CD4-positive, alpha-beta memory T cell (primary cell): ENCODE results near the gene ZNF483. TPM values are rescaled to one million over a fixed set of nuclear protein-coding genes. Genes with fewer than 3 reads are reported as not detected.
A peak's percentile ranks its signal among the peaks of the same experiment; 100 is the strongest.

Experiments used
- CTCF ChIA-PET: fragments of 350-600 bp; sonication (Branson Sonifier 250); formaldehyde crosslinking; loops from one replicate; lab custom pipeline; 2021; ENCODE audit warnings: inconsistent platforms; ENCODE audit not compliant: partially characterized antibody; lab: Charles Lee
- POLR2A ChIA-PET: fragments of 350-600 bp; sonication (Branson Sonifier 250); formaldehyde crosslinking; loops from one replicate; lab custom pipeline; 2021; ENCODE audit not compliant: partially characterized antibody; lab: Charles Lee
- DNase-seq, 5 donors: peaks; one replicate each; pipeline versions ENCODE4 v3.0.0 to v3.0.0-alpha.2; 2020 to 2022; ENCODE audit warnings: mixed read lengths in 1 of 5
- H3K27ac ChIP-seq: one replicate; pipeline ENCODE4 v1.7.0; 2013; ENCODE audit warnings: low read depth, low read length
- H3K27me3 ChIP-seq: 2 replicates; pipeline ENCODE4 v1.7.0; 2013; ENCODE audit warnings: mild to moderate bottlenecking, low read length, moderate library complexity; ENCODE audit not compliant: insufficient read depth
- H3K36me3 ChIP-seq: 2 replicates; pipeline ENCODE4 v1.7.0; 2013; ENCODE audit warnings: mild to moderate bottlenecking, low read length, moderate library complexity; ENCODE audit not compliant: insufficient read depth
- H3K4me1 ChIP-seq: 2 replicates; pipeline ENCODE4 v1.7.0; 2013; ENCODE audit warnings: mild to moderate bottlenecking, low read length, moderate library complexity; ENCODE audit not compliant: insufficient read depth
- H3K4me3 ChIP-seq, 2 donors: one replicate each; pipeline ENCODE4 v1.7.0; 2013; ENCODE audit warnings: low read length in 2 of 2, mild to moderate bottlenecking in 1 of 2
- H3K9me3 ChIP-seq, 2 donors: one replicate each; pipeline ENCODE4 v1.7.0; 2013; ENCODE audit warnings: low read length in 2 of 2, control low read depth in 1 of 2; ENCODE audit not compliant: control insufficient read depth in 1 of 2
- H3K27ac Mint-ChIP-seq, 7 donors: one replicate each; pipeline ENCODE4 v1.8.0; 2020 to 2021; ENCODE audit warnings: mixed read lengths in 7 of 7, mild to moderate bottlenecking in 6 of 7, inconsistent platforms in 3 of 7, moderate library complexity in 3 of 7
- H3K27me3 Mint-ChIP-seq, 2 donors: one replicate each; pipeline ENCODE4 v1.8.0; 2020 to 2021; ENCODE audit warnings: mixed read lengths in 2 of 2
- H3K36me3 Mint-ChIP-seq, 2 donors: one replicate each; pipeline ENCODE4 v1.8.0; 2020 to 2021; ENCODE audit warnings: mixed read lengths in 2 of 2, inconsistent platforms in 1 of 2, mild to moderate bottlenecking in 1 of 2
- H3K4me1 Mint-ChIP-seq, 4 donors: one replicate each; pipeline ENCODE4 v1.8.0; 2020 to 2021; ENCODE audit warnings: mixed read lengths in 4 of 4, mild to moderate bottlenecking in 1 of 4
- H3K4me3 Mint-ChIP-seq, 8 donors: one replicate each; pipeline ENCODE4 v1.8.0; 2020 to 2021; ENCODE audit warnings: mixed read lengths in 8 of 8, mild to moderate bottlenecking in 7 of 8, moderate library complexity in 6 of 8, inconsistent platforms in 3 of 8
- H3K9me3 Mint-ChIP-seq, 8 donors: one replicate each; pipeline ENCODE4 v1.8.0; 2020 to 2021; ENCODE audit warnings: mixed read lengths in 8 of 8, mild to moderate bottlenecking in 5 of 8, inconsistent platforms in 3 of 8, moderate library complexity in 1 of 8
- intact Hi-C: fragments of 100-400 bp; cut with micrococcal nuclease; formaldehyde crosslinking; loops from one replicate; pipeline ENCODE4 v1.15.1; 2023
- polyA plus RNA-seq, 2 donors: library from polyadenylated mRNA; unstranded; fragments of 300-500 nt; fragmentation: Illumina TruSeq; gene quantifications; one replicate each; pipeline ENCODE4 v1.2.3, GENCODE V29; 2021
- total RNA-seq, 2 experiments: library from RNA; stranded (reverse); gene quantifications; one replicate each; pipeline ENCODE4 v1.2.3, GENCODE V29; 2021

Gene ZNF483
- total and polyA plus RNA-seq, 4 experiments from 2014 or later: 4.9 to 22.9 (median 12.8) TPM

GRCh38 chr9:111572950-111573604 lies 48.1 kb downstream of the ZNF483 start:
- H3K27ac ChIP-seq: no peak overlapping the region
- peaks cover 0 to 5% of the 10 kb centered on the region in 2 donors for H3K27me3 Mint-ChIP-seq
- peaks cover 0 to 7% of the 10 kb centered on the region in 2 donors for H3K9me3 ChIP-seq
- no peak overlapping the region for H3K4me3 ChIP-seq
- no peak overlapping the region for H3K4me3 Mint-ChIP-seq
- H3K4me1 ChIP-seq: no peaks in the 10 kb centered on the region
- no peaks in the 10 kb centered on the region for H3K36me3 ChIP-seq
- ChIA-PET CTCF (no interaction called here), POLR2A (no interaction called here)
- intact Hi-C loops: no loop called here
- peaks cover 4 to 31% (median 23%) of the 10 kb centered on the region in 8 donors for H3K9me3 Mint-ChIP-seq
- no peak overlapping the region for H3K27ac Mint-ChIP-seq
- no peak for DNase-seq
- H3K4me1 Mint-ChIP-seq: no peaks in the 10 kb centered on the region
- H3K36me3 Mint-ChIP-seq: peaks cover 7 to 9% of the 10 kb centered on the region in 2 donors
- H3K27me3 ChIP-seq: no peaks in the 10 kb centered on the region

GRCh38 chr9:111582888-111583287 lies 57.9 kb downstream of the ZNF483 start:
- H3K4me3 ChIP-seq: no peak overlapping the region
- no peaks in the 10 kb centered on the region for H3K27me3 ChIP-seq
- H3K9me3 Mint-ChIP-seq: no peaks in the 10 kb centered on the region
- no peak overlapping the region for H3K27ac Mint-ChIP-seq
- POLR2A ChIA-PET: no interaction called here
- H3K27me3 Mint-ChIP-seq: peaks cover 0 to 2% of the 10 kb centered on the region in 2 donors
- no peaks in the 10 kb centered on the region for H3K4me1 Mint-ChIP-seq
- no peak overlapping the region for H3K4me3 Mint-ChIP-seq
- CTCF ChIA-PET: no interaction called here
- H3K4me1 ChIP-seq: no peaks in the 10 kb centered on the region
- no peak overlapping the region for H3K27ac ChIP-seq
- intact Hi-C loops: no loop called here
- H3K36me3 Mint-ChIP-seq: no peaks in the 10 kb centered on the region
- DNase-seq: no peak
- no peaks in the 10 kb centered on the region for H3K9me3 ChIP-seq
- no peaks in the 10 kb centered on the region for H3K36me3 ChIP-seq

- H3K27me3 Mint-ChIP-seq: peaks cover 0 to 2% of the 10 kb centered on the region in 2 donors
- Histone ChIP-seq H3K27ac (no peak overlapping the region), H3K9me3 (no peaks in the 10 kb centered on the region), H3K4me3 (no peak overlapping the region), H3K4me1 (no peaks in the 10 kb centered on the region), H3K36me3 (no peaks in the 10 kb centered on the region), H3K27me3 (no peaks in the 10 kb centered on the region)
- no peaks in the 10 kb centered on the region for H3K4me1 Mint-ChIP-seq
- CTCF ChIA-PET: no interaction called here
- POLR2A ChIA-PET: no interaction called here
- intact Hi-C loops: no loop called here
- no peak for DNase-seq
- no peak overlapping the region for H3K4me3 Mint-ChIP-seq
- no peak overlapping the region for H3K27ac Mint-ChIP-seq
- H3K36me3 Mint-ChIP-seq: no peaks in the 10 kb centered on the region
- no peaks in the 10 kb centered on the region for H3K9me3 Mint-ChIP-seq
Measured at GRCh38 chr9:111586378-111586777, 61.4 kb downstream of the ZNF483 start.

- Histone ChIP-seq H3K27me3 (no peaks in the 10 kb centered on the region), H3K27ac (no peak overlapping the region), H3K36me3 (no peaks in the 10 kb centered on the region), H3K9me3 (no peaks in the 10 kb centered on the region), H3K4me3 (no peak overlapping the region), H3K4me1 (no peaks in the 10 kb centered on the region)
- no peak for DNase-seq
- intact Hi-C loops: no loop called here
- no peaks in the 10 kb centered on the region for H3K36me3 Mint-ChIP-seq
- H3K27me3 Mint-ChIP-seq: peaks cover 3 to 4% of the 10 kb centered on the region in 2 donors
- no peaks in the 10 kb centered on the region for H3K9me3 Mint-ChIP-seq
- CTCF ChIA-PET: no interaction called here
- H3K4me3 Mint-ChIP-seq: no peak overlapping the region
- no peak overlapping the region for H3K27ac Mint-ChIP-seq
- POLR2A ChIA-PET: no interaction called here
- H3K4me1 Mint-ChIP-seq: no peaks in the 10 kb centered on the region
Measured at GRCh38 chr9:111588846-111589245, 63.9 kb downstream of the ZNF483 start.

GRCh38 chr9:111597852-111598732 lies 73.1 kb downstream of the ZNF483 start:
- H3K9me3 ChIP-seq: no peaks in the 10 kb centered on the region
- Mint-ChIP-seq H3K4me1 (peaks cover 9 to 29% (median 17%) of the 10 kb centered on the region in 4 donors), H3K27ac (peak overlapping the region in 6 of 7 donors; percentile 41 to 81 (median 66)), H3K4me3 (peak overlapping the region; percentile 88 to 96 (median 92)), H3K9me3 (no peaks in the 10 kb centered on the region), H3K36me3 (no peaks in the 10 kb centered on the region), H3K27me3 (peaks cover 19 to 22% of the 10 kb centered on the region in 2 donors)
- H3K4me3 ChIP-seq: peak overlapping the region; percentile 47 to 59
- H3K27me3 ChIP-seq: peaks cover 8% of the 10 kb centered on the region
- peaks cover 21% of the 10 kb centered on the region for H3K4me1 ChIP-seq
- intact Hi-C loops: loop anchor here (1.0 to 10.0 kb wide), 7 partner anchors 24 to 476 kb away; partner anchors contain the start of genes DNAJC25, ECPAS, GNG10 and ZNF483
- peak; percentile 61 to 72 (median 65) for DNase-seq
- H3K27ac ChIP-seq: no peak overlapping the region
- no peaks in the 10 kb centered on the region for H3K36me3 ChIP-seq
- CTCF ChIA-PET: interaction anchor here (0.7 to 3.5 kb wide), 15 partner anchors 10 to 762 kb away, joined by 3 to 30 read pairs (median 4); partner anchors contain the start of gene DNAJC25
- POLR2A ChIA-PET: interaction anchor here (0.8 to 1.5 kb wide), 3 partner anchors 64 to 477 kb away, joined by 3 to 7 read pairs (median 4); partner anchors contain the start of gene UGCG

- H3K27ac Mint-ChIP-seq: peak overlapping the region in 3 of 7 donors; percentile 41 to 81 (median 78)
- CTCF ChIA-PET: interaction anchor here (0.7 to 3.5 kb wide), 14 partner anchors 9 to 762 kb away, joined by 3 to 30 read pairs (median 4); partner anchors contain the start of gene DNAJC25
Measured at GRCh38 chr9:111598733-111599091, 73.7 kb downstream of the ZNF483 start.

More at GRCh38 chr9:111598733-111599091, 73.7 kb downstream of the ZNF483 start:
- Mint-ChIP-seq H3K4me1 (peaks cover 9 to 29% (median 17%) of the 10 kb centered on the region in 4 donors), H3K9me3 (no peaks in the 10 kb centered on the region), H3K36me3 (no peaks in the 10 kb centered on the region), H3K4me3 (peak overlapping the region; percentile 88 to 96 (median 92)), H3K27me3 (peaks cover 19 to 24% of the 10 kb centered on the region in 2 donors)
- intact Hi-C loops: loop anchor here (1.0 to 10.0 kb wide), 6 partner anchors 33 to 476 kb away; partner anchors contain the start of genes DNAJC25, ECPAS, GNG10 and ZNF483
- POLR2A ChIA-PET: interaction anchor here (0.8 to 1.5 kb wide), 3 partner anchors 64 to 476 kb away, joined by 3 to 7 read pairs (median 4); partner anchors contain the start of gene UGCG
- Histone ChIP-seq H3K27me3 (peaks cover 8% of the 10 kb centered on the region), H3K27ac (no peak overlapping the region), H3K4me1 (peaks cover 21% of the 10 kb centered on the region), H3K4me3 (peak overlapping the region in 1 of 2 donors; percentile 59), H3K36me3 (no peaks in the 10 kb centered on the region), H3K9me3 (no peaks in the 10 kb centered on the region)
- peak in 2 of 5 donors; percentile 14 to 38 for DNase-seq
